Measurements from ENCODE around the gene XG.

- no peak for TF ChIP-seq ZFP3 (CRISPR knock-in tag; IDR thresholded peaks at IDR 0.05)
- TF ChIP-seq POU6F1 (CRISPR knock-in tag; IDR thresholded peaks at IDR 0.05; ENCODE audit: borderline replicate concordance, low read depth): no peak
- no peak for TF ChIP-seq PATZ1 (CRISPR knock-in tag; IDR thresholded peaks at IDR 0.05; ENCODE audit: borderline replicate concordance)
- no peak for TF ChIP-seq PPARA (CRISPR knock-in tag; IDR thresholded peaks at IDR 0.05; ENCODE audit: borderline replicate concordance)
- TF ChIP-seq SNAI2 (CRISPR knock-in tag; IDR thresholded peaks at IDR 0.05): no peak
- TF ChIP-seq CSDC2 (CRISPR knock-in tag; IDR thresholded peaks at IDR 0.05): no peak
These were observed 72.1 kb downstream of the XG start for GRCh38 chrX:2823795-2824386.

Data from SK-N-SH treated with all-trans-retinoic acid at 6 μM for 48 hours (cell line).